Loucy (cell line): ENCODE results near the gene RNF166.

Experiments used
- H2AFZ ChIP-seq: fragments of 200-600 bp; sonication (generic); 2 replicates; pipeline ENCODE4 v1.6.0; 2016; ENCODE audit warnings: antibody characterized with exemption, mild to moderate bottlenecking, low read length, moderate library complexity
- H3F3A ChIP-seq: fragments of 200-600 bp; 2 replicates; pipeline ENCODE4 v1.6.0; 2016; ENCODE audit warnings: antibody characterized with exemption, low read depth, mild to moderate bottlenecking
- H3K27me3 ChIP-seq: fragments of 200-600 bp; sonication (generic); 2 replicates; pipeline ENCODE4 v1.6.1; 2014; ENCODE audit warnings: low read length, mild to moderate bottlenecking; ENCODE audit not compliant: insufficient read depth, poor library complexity, severe bottlenecking
- H3K36me3 ChIP-seq: fragments of 200-600 bp; sonication (generic); 2 replicates; pipeline ENCODE4 v1.6.1; 2016; ENCODE audit warnings: low read length; ENCODE audit not compliant: insufficient read depth
- H3K4me1 ChIP-seq: fragments of 200-600 bp; sonication (generic); 2 replicates; pipeline ENCODE4 v1.5.1; 2014; ENCODE audit warnings: low read length, mild to moderate bottlenecking; ENCODE audit not compliant: insufficient read depth, poor library complexity, severe bottlenecking
- H3K4me2 ChIP-seq: fragments of 200-600 bp; sonication (generic); 2 replicates; pipeline ENCODE4 v1.6.0; 2014; ENCODE audit warnings: antibody characterized with exemption, low read length, low read depth, mild to moderate bottlenecking; ENCODE audit not compliant: poor library complexity, severe bottlenecking
- H3K4me3 ChIP-seq: fragments of 200-600 bp; sonication (generic); 2 replicates; pipeline ENCODE4 v1.5.1; 2014; ENCODE audit warnings: low read length, mild to moderate bottlenecking, mixed read lengths; ENCODE audit not compliant: poor library complexity, severe bottlenecking
- H3K79me2 ChIP-seq: fragments of 200-600 bp; sonication (generic); 2 replicates; pipeline ENCODE4 v1.6.1; 2014; ENCODE audit warnings: low read length; ENCODE audit not compliant: insufficient read depth
- H3K9ac ChIP-seq: fragments of 200-600 bp; sonication (generic); 2 replicates; pipeline ENCODE4 v1.6.0; 2014; ENCODE audit warnings: mild to moderate bottlenecking, low read depth, low read length, moderate library complexity; ENCODE audit not compliant: poor library complexity, severe bottlenecking
- H3K9me2 ChIP-seq: fragments of 200-600 bp; sonication (generic); replicated peaks from 2 replicates; pipeline ENCODE4 v1.6.1; 2016; ENCODE audit warnings: low read depth, low read length, mixed read lengths
- H3K9me3 ChIP-seq: fragments of 200-600 bp; sonication (generic); 2 replicates; pipeline ENCODE4 v1.6.1; 2014; ENCODE audit warnings: mild to moderate bottlenecking, antibody characterized with exemption, low read length, low read depth; ENCODE audit not compliant: insufficient read depth
- H4K20me1 ChIP-seq: fragments of 200-600 bp; sonication (generic); 2 replicates; pipeline ENCODE4 v1.6.0; 2014; ENCODE audit warnings: antibody characterized with exemption, low read length, mild to moderate bottlenecking; ENCODE audit not compliant: insufficient read depth, poor library complexity, severe bottlenecking
- EZH2phosphoT487 ChIP-seq: fragments of 200-600 bp; IDR thresholded peaks from 2 replicates; pipeline ENCODE4 v1.6.1; 2018; ENCODE audit warnings: antibody characterized with exemption, mild to moderate bottlenecking, moderate library complexity, borderline replicate concordance
- TF ChIP-seq, protein P1 (sequence below): fragments of 200-600 bp; sonication (generic); conservative IDR thresholded peaks from 2 replicates; pipeline ENCODE4 v1.5.1; 2014; ENCODE audit warnings: mild to moderate bottlenecking, antibody characterized with exemption, low read length

RNF166 gene

DNA sequence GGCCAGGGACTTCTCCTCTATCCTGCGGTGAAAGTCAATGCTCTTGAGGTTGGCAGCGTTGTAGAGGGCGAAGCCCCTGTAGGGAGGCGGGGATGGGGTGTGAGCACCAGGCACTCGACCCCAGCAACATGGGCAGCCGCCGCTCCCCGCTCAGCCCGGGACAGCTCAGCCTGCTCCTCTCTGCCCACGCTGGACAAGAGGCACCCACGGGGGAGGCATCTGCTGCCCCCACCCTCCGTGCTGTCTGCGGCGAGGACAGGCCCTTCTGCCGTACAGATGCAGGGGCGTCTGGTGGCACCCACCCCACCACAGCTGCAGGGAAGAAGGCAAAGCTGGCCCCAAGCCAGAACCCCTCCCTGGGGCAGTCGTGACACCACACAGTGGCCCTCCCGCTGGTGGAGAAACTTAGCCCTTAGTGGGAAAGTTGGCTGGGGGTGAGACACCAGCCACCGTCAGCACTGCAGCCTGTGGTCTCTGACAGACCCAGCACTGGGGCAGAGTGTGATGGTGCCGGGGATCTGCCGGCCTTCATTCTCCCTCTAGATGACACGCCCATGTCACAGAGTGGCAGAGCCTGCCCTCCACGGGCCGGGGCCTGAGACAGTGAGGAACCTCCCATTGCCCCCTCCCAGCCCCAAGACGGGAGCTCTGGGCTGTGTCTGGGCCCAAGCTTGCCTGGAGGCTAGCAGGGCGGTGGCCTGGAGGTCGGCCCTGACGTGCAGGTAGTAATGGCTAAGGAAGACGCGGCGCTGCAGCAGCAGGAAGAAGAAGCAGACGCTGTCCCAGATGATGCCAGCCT, 19.6 kb upstream of the RNF166 start:
- Histone ChIP-seq H3K4me2 (no peak overlapping the region), H3K79me2 (no peaks in the 10 kb centered on the region), H3K9ac (no peak overlapping the region), H3K9me3 (no peaks in the 10 kb centered on the region), H4K20me1 (no peaks in the 10 kb centered on the region), H3K36me3 (peaks cover 24% of the 10 kb centered on the region; the same call in 1 of the 2 replicates), H3K27me3 (no peaks in the 10 kb centered on the region), H3K4me1 (no peaks in the 10 kb centered on the region), H3F3A (no peaks in the 10 kb centered on the region), H2AFZ (no peak overlapping the region), H3K9me2 (no peaks in the 10 kb centered on the region), H3K4me3 (no peak overlapping the region)
- TF ChIP-seq, protein P1, sequence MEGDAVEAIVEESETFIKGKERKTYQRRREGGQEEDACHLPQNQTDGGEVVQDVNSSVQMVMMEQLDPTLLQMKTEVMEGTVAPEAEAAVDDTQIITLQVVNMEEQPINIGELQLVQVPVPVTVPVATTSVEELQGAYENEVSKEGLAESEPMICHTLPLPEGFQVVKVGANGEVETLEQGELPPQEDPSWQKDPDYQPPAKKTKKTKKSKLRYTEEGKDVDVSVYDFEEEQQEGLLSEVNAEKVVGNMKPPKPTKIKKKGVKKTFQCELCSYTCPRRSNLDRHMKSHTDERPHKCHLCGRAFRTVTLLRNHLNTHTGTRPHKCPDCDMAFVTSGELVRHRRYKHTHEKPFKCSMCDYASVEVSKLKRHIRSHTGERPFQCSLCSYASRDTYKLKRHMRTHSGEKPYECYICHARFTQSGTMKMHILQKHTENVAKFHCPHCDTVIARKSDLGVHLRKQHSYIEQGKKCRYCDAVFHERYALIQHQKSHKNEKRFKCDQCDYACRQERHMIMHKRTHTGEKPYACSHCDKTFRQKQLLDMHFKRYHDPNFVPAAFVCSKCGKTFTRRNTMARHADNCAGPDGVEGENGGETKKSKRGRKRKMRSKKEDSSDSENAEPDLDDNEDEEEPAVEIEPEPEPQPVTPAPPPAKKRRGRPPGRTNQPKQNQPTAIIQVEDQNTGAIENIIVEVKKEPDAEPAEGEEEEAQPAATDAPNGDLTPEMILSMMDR, result no peak
- TF ChIP-seq EZH2phosphoT487, result no peak

GRCh38 chr16:88724855-88725555, 18.8 kb upstream of the RNF166 start:
- H3K27me3 ChIP-seq, result no peaks in the 10 kb centered on the region
- no peak for TF ChIP-seq EZH2phosphoT487
- TF ChIP-seq, protein P1, result no peak
- no peaks in the 10 kb centered on the region for H3F3A ChIP-seq
- H3K4me1 ChIP-seq, result no peaks in the 10 kb centered on the region
- no peak overlapping the region for H3K9ac ChIP-seq
- no peaks in the 10 kb centered on the region for H3K9me2 ChIP-seq
- no peaks in the 10 kb centered on the region for H4K20me1 ChIP-seq
- no peak overlapping the region for H3K4me2 ChIP-seq
- H3K4me3 ChIP-seq, result no peak overlapping the region
- H3K79me2 ChIP-seq, result no peaks in the 10 kb centered on the region
- peaks cover 27% of the 10 kb centered on the region; the same call in 1 of the 2 replicates for H3K36me3 ChIP-seq
- H3K9me3 ChIP-seq, result no peaks in the 10 kb centered on the region
- no peak overlapping the region for H2AFZ ChIP-seq

DNA sequence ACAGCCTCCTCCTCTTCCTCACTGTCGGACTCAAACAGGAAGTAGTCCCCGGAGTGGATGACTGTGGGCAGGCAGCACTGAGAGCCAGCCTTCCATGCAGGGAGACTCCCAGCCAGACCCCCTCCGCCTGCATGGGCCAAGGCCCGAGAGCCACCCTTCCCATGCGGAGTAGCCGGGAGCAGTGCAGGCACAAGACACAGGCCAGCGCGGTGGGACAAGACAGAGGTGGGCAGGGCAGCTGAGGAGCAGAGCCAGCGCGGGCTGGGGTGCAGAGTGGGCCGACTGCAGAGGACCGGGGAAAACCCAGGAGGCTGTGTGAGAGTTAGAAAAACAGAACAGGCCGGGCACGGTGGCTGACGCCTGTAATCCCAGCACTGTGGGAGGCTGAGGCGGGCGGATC, 17.7 kb upstream of the RNF166 start:
- Histone ChIP-seq H4K20me1 (no peaks in the 10 kb centered on the region), H3K79me2 (no peaks in the 10 kb centered on the region), H3K27me3 (no peaks in the 10 kb centered on the region), H3K9ac (no peak overlapping the region), H3K4me3 (no peak overlapping the region), H3F3A (no peaks in the 10 kb centered on the region), H2AFZ (no peak overlapping the region), H3K36me3 (peaks cover 38% of the 10 kb centered on the region; the same call in 1 of the 2 replicates), H3K9me3 (no peaks in the 10 kb centered on the region), H3K4me2 (no peak overlapping the region), H3K4me1 (no peaks in the 10 kb centered on the region), H3K9me2 (no peaks in the 10 kb centered on the region)
- TF ChIP-seq, protein P1, result no peak
- no peak for TF ChIP-seq EZH2phosphoT487
